Measurements from ENCODE around the gene RNF26. TPM values are rescaled to one million over a fixed set of nuclear protein-coding genes. Genes with fewer than 3 reads are reported as not detected.

The RNF26 gene
- 31.9 TPM for polyA plus RNA-seq (ENCODE audit: insufficient read length)
- long read RNA-seq, donor 1, transcript RNF26-201 (1 exons, 2,787 nt), result major isoform, 61 of 61 reads
- long read RNA-seq, donor 1, partial matches to known transcripts, result 0 of 61 reads
- long read RNA-seq, donor 1, other reads (novel, unspliced or antisense), result 0 of 61 reads
- long read RNA-seq, donor 2, transcript RNF26-201 (1 exons, 2,787 nt), result major isoform, 42 of 42 reads
- long read RNA-seq, donor 2, partial matches to known transcripts, result 0 of 42 reads
- long read RNA-seq, donor 2, other reads (novel, unspliced or antisense), result 0 of 42 reads
- long read RNA-seq, donor 3, transcript RNF26-201 (1 exons, 2,787 nt), result major isoform, 36 of 36 reads
- long read RNA-seq, donor 3, partial matches to known transcripts, result 0 of 36 reads
- long read RNA-seq, donor 3, other reads (novel, unspliced or antisense), result 0 of 36 reads
- long read RNA-seq, donor 4, transcript RNF26-201 (1 exons, 2,787 nt), result major isoform, 10 of 10 reads
- long read RNA-seq, donor 4, partial matches to known transcripts, result 0 of 10 reads
- long read RNA-seq, donor 4, other reads (novel, unspliced or antisense), result 0 of 10 reads
- long read RNA-seq, donor 5, transcript RNF26-201 (1 exons, 2,787 nt), result major isoform, 43 of 43 reads
- long read RNA-seq, donor 5, partial matches to known transcripts, result 0 of 43 reads
- long read RNA-seq, donor 5, other reads (novel, unspliced or antisense), result 0 of 43 reads
- long read RNA-seq, donor 6, transcript RNF26-201 (1 exons, 2,787 nt), result major isoform, 51 of 51 reads
- long read RNA-seq, donor 6, partial matches to known transcripts, result 0 of 51 reads
- long read RNA-seq, donor 6, other reads (novel, unspliced or antisense), result 0 of 51 reads
- long read RNA-seq, donor 7, transcript RNF26-201 (1 exons, 2,787 nt), result major isoform, 48 of 73 reads
- long read RNA-seq, donor 7, partial matches to known transcripts, result 25 of 73 reads
- long read RNA-seq, donor 7, other reads (novel, unspliced or antisense), result 0 of 73 reads
- long read RNA-seq, donor 8, transcript RNF26-201 (1 exons, 2,787 nt), result major isoform, 27 of 27 reads
- long read RNA-seq, donor 8, partial matches to known transcripts, result 0 of 27 reads
- long read RNA-seq, donor 8, other reads (novel, unspliced or antisense), result 0 of 27 reads

DNA sequence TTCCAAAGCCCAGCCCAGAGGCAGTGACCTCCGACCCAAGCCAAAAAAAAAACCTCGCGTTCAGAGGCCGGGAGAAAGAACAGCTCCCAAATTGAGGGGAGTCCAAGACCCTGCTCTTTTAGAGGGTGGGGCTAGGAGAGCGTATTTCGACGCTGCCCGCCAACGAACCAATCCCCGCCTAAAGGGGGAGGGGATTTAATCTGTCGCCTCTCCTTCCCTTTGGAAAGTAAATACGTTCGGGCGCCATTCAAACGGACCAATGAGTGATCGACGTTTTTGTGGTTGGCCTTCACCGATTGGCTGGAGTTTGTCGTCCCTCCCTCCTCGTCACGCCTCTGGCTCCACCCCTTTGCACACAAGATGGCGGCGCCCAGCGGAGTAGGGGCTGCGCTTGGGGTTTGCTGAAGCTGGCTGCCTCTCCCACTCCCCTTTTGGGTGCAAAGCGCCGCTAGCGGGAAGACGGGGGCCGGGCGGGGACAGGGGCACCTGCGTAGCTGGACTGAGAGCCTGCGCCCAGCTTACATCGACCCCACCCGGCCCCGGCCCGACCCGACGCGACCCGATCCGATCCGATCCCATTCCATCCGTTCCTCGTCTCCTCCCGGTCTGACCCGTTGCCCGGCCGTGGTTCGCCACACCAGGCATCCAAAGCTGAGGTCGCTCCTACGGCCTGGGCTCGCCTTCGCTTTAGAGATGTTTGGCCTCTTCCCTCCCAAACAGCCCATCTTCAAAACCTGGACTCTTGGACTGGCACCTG lies at the start of gene RNF26:
Gene RNF26, plus strand, starts transcription at position 354 of the 757 bp plus-strand sequence. CDS start 596 bp downstream, outside the sequence.
- DNase-seq, result peak; percentile 98

DNA sequence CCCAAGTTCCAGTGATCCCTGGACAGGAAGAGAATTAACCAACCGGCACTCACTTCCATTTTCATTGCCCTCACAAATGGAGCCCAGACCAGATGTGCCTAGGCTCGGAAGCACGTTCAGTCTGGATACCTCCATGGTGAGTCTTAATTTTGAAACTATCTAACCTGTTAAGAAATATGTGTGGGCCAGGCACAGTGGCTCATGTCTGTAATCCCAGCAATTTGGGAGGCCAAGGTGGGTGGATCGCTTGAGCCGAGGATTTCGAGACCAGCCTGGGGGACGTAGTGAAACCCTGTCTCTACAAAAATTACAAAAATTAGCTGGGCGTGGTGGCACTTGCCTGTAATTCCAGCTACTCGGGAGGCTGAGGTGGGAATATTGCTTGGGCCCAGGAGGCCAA lies 48.9 kb upstream of the RNF26 start:
- no peak for DNase-seq

DNA sequence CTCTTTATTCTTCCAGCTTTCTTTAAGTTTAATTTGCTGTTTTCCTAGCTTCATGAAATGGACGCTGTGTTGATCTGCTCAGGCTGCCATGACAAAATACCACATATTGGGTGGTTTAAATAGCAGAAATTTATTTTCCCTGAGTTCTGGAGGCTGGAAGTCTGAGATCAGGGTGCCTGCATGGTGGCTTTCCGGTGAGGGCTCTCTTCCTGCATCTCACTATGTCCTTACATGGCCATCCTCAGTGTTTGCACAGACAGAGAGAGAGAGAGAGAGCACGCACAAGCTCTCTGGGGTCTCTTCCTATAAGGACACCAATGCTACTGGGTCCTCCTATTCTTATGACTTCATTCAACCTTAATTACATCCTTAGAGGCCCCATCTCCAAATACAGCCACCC lies 46.1 kb upstream of the RNF26 start:
- DNase-seq, result no peak

GRCh38 chr11:119290894-119291497 lies 43.3 kb upstream of the RNF26 start:
- no peak for DNase-seq

GRCh38 chr11:119293461-119293860 lies 40.9 kb upstream of the RNF26 start:
- no peak for DNase-seq

DNA sequence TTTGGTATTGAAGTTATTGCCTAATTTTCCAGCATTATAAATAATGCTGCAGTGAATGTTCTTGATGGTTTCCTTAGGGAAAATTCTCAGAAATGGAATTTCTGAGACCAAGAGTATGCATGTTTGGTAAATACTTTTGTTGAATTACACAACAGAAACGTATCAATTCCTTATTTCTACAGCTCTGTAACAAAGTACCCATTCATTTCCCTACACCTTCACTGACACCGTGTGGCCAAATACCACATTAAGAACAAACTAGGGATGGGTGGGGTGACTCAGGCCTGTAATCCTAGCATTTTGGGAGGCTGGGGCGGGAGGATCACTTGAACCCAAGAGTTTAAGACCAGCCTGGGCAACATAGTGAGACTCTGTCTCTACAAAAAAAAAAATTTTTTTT lies 39.1 kb upstream of the RNF26 start:
- no peak for DNase-seq

DNA sequence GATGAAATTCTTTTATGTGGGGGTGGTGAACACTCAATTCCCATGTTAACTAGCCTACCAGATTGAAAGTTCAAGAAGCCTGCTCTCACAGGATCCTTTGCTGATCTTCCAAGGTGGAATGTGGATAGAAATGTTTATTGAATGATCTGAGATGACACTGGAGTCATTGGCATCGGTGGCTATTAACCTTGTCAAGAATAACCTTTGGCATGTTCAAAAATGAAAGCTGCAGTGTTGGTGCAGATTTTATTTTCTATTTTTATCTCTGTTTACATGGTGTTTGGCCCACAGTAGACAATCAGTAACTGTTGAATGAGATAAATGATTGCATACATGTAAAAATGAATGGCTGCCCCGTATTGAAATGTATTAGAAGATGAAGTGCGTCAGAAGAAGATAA lies 36.4 kb upstream of the RNF26 start:
- no peak for DNase-seq

DNA sequence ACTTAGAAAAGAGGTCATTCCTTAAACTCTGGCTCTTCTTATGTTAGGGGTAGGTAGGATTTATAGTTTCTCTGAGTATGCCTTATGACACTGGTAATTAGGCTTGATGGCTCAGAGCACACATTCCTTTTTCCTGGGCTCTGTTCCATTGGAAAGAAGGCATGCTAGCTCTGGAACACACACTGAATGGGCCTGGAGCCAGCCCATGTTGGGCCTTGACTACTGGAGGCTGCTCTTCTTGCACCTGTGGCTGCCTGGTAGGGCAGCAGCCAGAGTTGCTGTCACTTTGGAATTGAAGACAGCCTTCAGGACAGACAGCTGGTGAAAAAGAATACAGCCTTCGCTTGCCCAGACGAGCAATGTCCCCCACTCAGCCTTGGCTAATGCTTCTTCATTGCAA lies 35.6 kb upstream of the RNF26 start:
- no peak for DNase-seq

GRCh38 chr11:119299416-119299815 lies 34.9 kb upstream of the RNF26 start:
- no peak for DNase-seq

- no peak for DNase-seq
Measured at GRCh38 chr11:119300198-119300964, 33.9 kb upstream of the RNF26 start.

DNA sequence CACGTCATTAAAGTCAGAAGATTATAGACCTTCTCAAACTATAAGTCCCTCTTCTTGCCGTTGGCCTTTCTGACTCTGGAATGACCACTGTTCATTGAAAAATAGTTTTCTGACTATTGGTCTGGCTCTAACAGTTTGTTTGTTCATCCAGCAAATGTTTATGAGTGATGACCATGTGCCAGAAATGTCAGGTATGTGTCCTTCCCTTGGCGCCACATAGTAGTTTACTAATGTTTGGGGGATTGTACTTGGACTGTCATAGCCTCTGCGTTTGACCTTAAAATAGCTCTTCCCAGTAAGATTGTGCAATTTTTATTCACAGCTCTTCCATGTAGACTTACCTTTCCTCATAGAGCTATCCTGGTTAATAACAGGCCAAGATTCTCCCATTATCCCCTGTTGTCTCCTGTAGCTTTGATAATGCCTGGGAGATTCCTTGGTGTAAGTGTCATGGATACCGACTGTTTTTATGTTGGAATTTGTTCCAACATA lies 31.1 kb upstream of the RNF26 start:
- DNase-seq, result no peak

DNA sequence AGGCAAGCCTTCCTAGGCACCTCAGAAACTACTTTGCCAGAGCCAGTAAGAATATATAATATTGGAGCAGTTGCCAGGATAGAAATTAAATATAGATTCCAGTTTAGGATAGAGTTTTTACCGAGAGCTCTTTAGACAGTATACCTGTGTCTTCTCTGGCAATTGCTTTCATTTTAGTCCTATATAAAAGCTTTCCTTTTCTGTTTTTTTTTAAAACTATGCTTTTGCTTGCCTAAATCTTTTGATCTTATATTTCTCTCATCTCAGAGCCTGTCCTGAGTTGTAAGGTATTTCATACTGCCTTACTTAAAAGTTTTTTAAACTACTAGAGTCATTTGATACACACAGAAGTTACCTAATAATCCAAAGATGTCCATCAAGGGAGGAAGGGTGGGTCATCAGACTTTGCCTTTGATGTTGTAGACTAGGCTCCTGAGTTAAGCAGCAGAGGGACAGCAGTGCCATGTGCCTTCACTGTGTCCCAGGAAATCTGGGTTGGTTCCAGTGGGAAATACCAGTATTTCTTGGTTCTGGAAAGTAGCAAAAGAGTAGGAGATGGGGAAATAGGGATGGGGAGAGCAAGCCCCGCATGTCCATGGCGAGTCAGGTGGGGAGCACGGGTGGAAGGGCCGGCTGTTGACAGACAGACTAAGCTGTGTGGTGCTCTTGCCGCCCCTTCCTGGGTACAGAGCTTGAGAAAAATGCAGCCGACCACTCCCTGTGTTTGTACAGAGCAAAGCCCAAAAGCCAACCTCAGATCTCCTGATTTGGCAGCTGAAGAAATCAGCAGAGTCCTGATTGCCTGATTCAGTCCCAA lies 28.6 kb upstream of the RNF26 start:
- no peak for DNase-seq

DNA sequence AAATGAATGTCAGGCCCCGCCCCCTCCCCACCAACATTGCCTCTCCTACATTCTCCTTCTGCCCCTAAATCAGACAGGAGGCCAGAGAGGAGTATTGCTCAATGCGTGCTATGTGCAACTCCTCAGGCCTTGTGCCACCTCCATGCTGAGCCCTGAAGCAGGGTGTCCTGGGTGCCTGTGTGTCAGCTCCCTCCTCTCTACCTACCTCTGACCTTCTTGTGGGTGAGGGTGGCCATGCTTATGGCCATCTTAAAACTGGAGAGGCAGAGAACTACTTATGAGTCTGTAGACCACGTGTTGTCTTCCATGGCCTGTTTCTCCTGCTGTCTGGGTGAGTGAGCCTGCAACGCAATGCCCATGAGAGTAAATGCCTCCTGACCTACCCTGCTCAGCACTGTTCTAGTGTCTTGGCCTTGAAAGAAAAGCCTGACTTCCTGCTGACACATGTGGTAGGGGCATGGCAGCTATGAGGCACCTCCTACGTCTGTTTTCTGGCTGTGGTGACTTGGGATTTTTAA lies 27.9 kb upstream of the RNF26 start:
- DNase-seq, result no peak

- DNase-seq, result no peak
Measured at GRCh38 chr11:119307219-119307618, 27.1 kb upstream of the RNF26 start.

DNA sequence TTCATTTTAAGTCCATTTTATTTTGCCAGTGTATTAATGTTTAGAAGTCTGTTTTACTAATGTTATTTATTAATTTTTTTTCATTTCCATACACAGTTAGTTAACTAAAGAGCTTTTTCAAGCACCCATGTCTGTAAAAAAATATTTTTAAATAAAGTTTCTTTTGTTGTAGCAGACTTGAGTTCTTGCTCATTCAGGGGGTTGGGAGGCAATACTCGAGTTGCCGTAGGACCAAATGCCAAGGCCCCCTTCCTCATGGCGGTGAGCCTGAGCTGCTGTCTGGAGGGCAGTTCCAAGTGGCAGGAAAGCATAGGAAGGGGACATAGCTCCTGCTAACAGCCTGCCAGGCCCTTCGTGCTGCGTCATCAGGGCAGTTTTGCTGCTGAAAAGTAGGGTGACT lies 26.4 kb upstream of the RNF26 start:
- no peak for DNase-seq

- DNase-seq, result no peak
Measured at GRCh38 chr11:119309411-119309810, 24.9 kb upstream of the RNF26 start.

DNA sequence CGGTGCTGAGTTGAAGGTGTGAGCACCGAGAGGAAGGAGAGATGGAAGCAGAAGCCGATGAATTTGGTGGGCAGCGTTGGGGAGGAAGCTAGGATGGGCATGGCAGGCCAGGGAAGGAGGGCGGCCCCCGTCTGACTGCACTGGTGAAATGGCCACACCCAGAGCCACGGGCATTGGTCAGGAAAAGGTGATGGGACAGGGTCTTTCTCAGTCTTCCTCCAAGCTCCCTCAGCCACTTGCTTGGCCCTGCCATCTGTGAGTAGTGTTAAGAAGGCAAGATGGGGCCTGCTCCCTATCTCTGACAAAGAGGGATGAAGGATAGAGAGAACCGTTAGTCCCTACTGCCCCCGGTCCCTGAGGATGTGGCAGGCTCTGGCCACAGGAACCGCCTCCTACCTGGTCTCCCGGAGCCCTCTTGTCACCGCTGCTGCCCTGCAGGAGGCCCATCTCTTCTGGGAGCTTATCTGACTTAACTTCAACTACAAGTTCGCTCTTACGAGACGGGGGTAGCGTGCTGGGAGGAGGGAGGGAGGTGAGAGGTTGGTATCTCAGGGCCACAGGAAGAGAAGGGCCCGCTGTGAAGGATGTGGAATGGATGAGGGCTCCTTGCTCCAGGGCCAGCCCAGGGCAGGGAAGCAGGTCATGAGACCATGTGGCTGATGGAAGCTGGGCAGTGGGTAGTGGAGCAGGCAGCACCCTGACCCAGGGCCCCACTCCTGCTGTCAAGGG lies 24.2 kb upstream of the RNF26 start:
- DNase-seq, result no peak

DNA sequence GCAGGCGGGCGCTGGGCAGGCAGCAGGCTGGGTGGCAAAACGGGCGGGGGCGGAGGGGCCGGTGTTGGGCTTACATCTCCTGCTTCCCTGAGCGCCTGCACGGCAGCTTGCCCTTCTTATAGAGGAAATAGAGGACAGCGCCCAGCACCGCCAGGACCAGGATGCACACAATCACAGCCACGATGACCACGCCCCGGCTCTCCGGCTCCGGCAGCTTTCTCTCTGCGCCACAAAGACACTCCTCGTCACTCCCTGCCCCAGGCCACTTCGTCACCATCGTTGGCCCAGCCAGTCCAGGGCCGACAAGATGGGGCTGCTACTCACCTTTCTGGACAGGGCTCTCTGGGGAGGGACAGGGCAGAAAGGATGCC lies 23.7 kb upstream of the RNF26 start:
- DNase-seq, result no peak

DNA sequence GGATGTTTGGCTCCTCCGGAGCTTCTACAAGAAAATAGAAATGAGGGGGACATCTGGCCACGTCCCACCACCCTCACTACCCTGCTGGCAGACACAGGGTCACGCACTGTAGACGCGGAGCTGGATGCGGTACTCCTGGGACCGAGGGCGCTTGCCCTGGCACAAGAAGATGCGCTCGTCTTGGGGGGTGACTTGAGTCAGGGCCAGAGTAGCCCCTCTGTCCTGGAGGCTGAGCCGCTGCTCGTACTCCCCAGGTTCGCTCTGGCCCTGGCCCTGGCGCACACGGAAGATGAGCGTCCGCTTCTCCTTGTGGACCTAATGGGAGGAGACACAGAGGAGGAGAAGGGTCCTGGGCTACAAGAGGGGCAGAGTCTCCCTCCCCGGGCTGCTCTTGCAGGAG lies 19.6 kb upstream of the RNF26 start:
- no peak for DNase-seq

All from left kidney (tissue), 8 donors.